ENCODE data around the gene SLC47A2.
A peak's percentile ranks its signal among the peaks of the same experiment; 100 is the strongest.

SLC47A2 gene

DNA sequence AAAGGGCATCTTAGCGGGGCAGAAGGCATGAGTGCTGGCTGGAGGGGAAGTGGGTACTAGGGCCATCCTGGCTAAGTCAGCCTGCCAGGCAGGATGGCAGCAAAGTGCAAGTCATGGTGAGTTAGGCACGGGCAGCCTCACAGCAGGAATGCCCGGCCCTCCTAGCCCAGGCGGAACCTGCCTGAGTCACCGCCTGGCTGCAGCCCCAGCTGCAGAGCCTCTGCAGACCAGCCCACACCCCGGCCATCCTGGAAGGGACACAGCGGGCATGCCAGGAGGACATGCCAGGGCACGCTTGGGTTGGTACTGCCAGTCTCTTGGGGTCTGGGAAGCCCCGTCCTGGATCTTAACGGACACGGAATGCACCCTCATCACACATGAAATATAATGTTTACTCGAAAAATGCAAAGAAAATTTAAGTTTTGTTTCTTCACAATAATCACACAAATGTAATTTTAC lies 36.7 kb upstream of the SLC47A2 start:
- TF ChIP-seq ZFX (IDR thresholded peaks at IDR 0.05; ENCODE audit: borderline replicate concordance), result no peak
- TF ChIP-seq, protein P1, sequence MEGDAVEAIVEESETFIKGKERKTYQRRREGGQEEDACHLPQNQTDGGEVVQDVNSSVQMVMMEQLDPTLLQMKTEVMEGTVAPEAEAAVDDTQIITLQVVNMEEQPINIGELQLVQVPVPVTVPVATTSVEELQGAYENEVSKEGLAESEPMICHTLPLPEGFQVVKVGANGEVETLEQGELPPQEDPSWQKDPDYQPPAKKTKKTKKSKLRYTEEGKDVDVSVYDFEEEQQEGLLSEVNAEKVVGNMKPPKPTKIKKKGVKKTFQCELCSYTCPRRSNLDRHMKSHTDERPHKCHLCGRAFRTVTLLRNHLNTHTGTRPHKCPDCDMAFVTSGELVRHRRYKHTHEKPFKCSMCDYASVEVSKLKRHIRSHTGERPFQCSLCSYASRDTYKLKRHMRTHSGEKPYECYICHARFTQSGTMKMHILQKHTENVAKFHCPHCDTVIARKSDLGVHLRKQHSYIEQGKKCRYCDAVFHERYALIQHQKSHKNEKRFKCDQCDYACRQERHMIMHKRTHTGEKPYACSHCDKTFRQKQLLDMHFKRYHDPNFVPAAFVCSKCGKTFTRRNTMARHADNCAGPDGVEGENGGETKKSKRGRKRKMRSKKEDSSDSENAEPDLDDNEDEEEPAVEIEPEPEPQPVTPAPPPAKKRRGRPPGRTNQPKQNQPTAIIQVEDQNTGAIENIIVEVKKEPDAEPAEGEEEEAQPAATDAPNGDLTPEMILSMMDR (IDR thresholded peaks at IDR 0.05), result no peak
- peak overlapping the region; percentile 34 for H3K27ac ChIP-seq

DNA sequence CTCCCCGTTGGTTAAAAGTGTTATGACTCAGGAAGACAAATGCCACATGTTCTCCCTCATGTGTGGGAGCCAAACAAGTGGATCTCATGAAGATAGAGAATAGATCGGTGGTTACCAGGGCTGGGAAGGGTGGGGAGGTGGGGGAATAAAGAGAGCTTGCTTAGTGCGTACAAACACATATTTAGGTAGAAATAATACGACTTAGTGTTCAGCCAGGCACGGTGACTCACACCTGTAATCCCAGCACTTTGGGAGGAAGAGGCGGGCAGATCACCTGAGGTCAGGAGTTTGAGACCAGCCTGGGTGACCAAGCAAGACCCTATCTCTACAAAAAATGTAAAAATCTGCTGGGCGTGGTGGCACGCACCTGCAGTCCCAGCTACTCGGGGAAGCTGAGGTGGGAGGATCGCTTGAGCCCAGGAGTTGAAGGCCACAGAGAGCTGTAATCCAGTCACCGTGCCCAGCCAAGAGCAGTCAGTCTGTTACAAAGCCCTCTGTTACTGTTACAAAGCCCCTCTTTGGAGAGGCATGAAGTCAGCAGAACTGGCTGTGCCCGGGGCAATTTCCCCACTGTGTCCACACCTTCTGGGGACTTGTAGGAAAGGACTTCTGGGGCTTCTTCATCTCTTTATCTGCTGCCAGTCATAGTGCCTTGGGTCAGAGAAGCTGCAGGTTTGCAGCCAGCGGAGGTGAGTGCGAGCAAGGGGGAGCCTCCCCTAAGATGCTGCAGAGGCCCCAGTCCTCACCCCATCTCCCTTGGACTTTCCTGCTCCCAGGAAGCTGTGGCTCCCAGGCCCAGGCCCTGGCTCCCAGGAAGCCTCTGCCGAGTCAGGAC lies 36.0 kb upstream of the SLC47A2 start:
- TF ChIP-seq, protein P1 (IDR thresholded peaks at IDR 0.05), result no peak
- no peak for TF ChIP-seq ZFX (IDR thresholded peaks at IDR 0.05; ENCODE audit: borderline replicate concordance)
- H3K27ac ChIP-seq, result peak overlapping the region; percentile 34

DNA sequence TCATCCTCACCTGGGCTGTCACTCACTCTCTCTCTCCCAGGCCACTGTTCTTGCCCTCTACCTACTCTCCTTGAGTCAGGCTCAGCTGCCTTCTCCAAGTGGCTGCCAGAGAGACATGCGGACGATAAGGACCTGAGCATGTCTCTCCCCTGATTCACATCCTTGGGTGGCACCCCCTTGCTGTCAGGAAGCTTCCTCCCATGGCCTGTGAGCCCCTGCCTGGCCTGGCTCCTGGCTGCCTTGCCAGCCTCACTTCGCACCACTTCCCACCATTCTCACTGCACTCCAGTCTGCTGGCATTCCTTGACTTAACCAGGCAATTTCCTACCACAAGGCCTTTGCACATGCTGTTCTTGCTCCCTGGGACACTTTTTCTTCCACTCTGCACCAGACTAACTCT lies 34.5 kb upstream of the SLC47A2 start:
- TF ChIP-seq, protein P1 (IDR thresholded peaks at IDR 0.05), result no peak
- TF ChIP-seq ZFX (IDR thresholded peaks at IDR 0.05; ENCODE audit: borderline replicate concordance), result no peak
- no peak overlapping the region for H3K27ac ChIP-seq

DNA sequence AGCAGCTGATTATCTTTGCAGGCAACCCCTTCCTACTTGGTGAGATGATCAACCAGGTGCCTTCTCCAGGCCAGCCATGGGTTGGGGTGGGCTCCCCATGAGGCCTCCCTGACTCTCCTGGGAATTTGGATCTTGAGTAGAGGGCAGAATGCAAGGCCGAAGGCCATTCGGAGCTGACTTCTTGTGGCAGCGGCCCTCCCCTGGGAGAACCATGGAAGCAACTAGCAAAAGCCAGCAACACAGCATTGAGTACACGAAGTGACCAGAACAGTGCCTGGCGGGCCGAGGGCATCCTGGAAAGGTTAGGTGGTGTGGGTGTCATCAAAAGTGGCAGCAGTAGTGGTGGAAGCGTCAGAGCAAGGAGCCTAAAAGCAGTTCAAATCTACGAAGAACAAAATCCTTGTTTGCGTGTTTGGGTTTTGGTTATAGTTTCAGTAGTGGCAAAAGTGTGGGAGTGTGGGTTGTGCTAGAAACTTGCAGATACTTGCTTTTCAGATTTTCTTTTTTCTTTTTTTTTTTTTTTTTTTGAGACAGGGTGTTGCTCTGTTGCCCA lies 33.7 kb upstream of the SLC47A2 start:
- no peak overlapping the region for H3K27ac ChIP-seq
- no peak for TF ChIP-seq ZFX (IDR thresholded peaks at IDR 0.05; ENCODE audit: borderline replicate concordance)
- TF ChIP-seq, protein P1 (IDR thresholded peaks at IDR 0.05), result no peak

DNA sequence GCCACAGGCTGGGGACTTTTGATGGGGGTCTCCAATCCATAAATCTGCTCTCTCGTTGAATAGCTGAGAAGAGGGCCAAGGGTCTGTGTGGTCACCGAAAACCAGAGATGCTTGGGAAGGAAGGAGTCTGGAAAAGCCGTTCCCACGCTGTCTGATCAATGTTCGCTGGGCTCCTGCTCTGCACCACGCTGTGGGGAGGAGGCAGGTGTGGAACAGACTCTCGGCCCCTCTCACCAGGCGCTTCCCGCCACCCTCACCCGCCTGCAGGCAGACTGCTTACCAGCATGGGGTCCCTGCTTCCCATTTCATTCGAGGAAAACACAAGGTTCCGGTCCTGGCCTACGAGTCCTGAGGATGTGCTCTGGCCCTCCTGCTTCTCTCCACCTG lies 32.4 kb upstream of the SLC47A2 start:
- TF ChIP-seq, protein P1 (IDR thresholded peaks at IDR 0.05), result no peak
- TF ChIP-seq ZFX (IDR thresholded peaks at IDR 0.05; ENCODE audit: borderline replicate concordance), result no peak
- no peak overlapping the region for H3K27ac ChIP-seq

DNA sequence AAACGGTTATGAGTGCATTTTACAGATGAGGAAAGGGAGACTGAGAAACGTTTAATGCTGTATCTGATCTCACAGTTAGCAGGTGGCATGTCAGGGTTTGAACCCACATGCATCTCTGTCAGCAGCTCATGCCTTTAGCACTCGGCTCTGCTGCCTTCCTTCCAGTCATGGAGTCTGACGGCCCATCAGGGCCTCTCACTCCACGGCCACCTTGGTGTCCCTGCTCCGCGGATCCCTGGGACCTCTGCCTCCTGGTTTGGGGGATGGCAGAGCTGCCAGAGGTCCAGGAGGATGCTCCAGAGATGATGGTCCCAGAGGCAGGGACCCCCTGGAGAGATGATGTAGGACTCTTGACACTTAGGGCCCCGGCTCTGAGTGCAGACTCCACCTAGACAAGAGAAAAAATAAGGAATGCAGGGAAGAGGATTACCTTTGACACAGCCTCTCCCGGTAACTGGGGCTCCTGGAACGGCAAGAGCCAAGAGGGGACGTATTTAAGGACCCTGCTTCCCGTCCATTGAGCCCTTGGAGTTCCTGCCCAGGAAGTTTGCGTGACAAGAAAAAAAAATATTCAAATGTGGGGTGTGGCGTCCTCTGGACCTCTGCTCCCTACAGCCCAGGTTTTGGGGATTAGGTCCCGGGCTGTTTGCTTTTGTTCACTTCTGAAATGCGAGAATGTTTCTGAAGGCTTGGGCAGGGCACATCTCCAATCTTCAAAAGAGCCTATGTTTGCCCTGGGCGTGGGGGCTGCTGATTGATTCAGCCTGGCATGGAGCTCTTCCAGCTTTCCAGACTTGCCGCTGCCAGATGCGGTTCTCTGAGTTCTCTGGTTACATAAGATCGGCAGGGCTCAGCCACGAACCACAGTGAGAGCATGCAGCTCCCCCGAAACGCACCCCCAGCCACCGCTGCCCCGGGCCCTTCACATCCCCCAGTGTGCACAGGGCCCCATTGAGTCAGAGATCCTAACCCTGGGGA lies 31.7 kb upstream of the SLC47A2 start, which contains the start of gene ALDH3A1:
ALDH3A1 (minus strand) TSS at position 470 of the 978 bp plus-strand sequence. CDS start 3,169 bp downstream, outside the sequence.
- no peak for TF ChIP-seq ZFX (IDR thresholded peaks at IDR 0.05; ENCODE audit: borderline replicate concordance)
- TF ChIP-seq, protein P1 (IDR thresholded peaks at IDR 0.05), result no peak
- no peak within 1 kb of the TSS for H3K27ac ChIP-seq
